Heart left ventricle (tissue), 13 donors: ENCODE data around the gene RHBDL2.

ENCODE experiments used
- POLR2A ChIP-seq, 2 donors: fragments of 450-650 bp; IDR thresholded peaks; one replicate each; pipeline ENCODE4 v1.6.1; 2017; ENCODE audit warnings: antibody characterized with exemption in 2 of 2, mild to moderate bottlenecking in 2 of 2, moderate library complexity in 2 of 2
- TF ChIP-seq, protein P1 (sequence below), 12 donors: fragments of 200-600 bp; sonication (generic) in 4 of 12; IDR thresholded peaks; one replicate each; pipeline versions ENCODE4 v1.5.0 to v1.8.0; 2018 to 2022; ENCODE audit warnings: antibody characterized with exemption in 12 of 12, mild to moderate bottlenecking in 5 of 12
- donor health status: ischemic (EF 13 %, LVEDD 7.1; RV severe dilation, severe dysfunction).
- donor health status: DM: no; HTN: yes; CAD: no.
- donor health status: DM: no; HTN: no; CAD: no.
- donor health status: ischemic (EF 25% LVEDD 6.9; RV normal size, moderate dysfunction).
- donor health status: ischemic (EF 25% LVEDD 5.7; RV mildly dilated, moderate dysfunction).
- donor health status: ischemic (EF 35%, LVEDD 5.7; RV mildly dilated, moderate dysfunction).
- donor health status: nonischemic (EF 11% LVEDD 7.7; RV severe dilation, severe dysfunction).
- donor health status: DM: yes; HTN: yes; CAD: no.
- donor health status: PGD.
- donor health status: ischemic (EF 29% LVEDD 5.4; RV normal size, mild dysfunction).
- donor health status: nonischemic (EF 23%, LVEDD 6.1; RV moderate dilation, normal function).

DNA sequence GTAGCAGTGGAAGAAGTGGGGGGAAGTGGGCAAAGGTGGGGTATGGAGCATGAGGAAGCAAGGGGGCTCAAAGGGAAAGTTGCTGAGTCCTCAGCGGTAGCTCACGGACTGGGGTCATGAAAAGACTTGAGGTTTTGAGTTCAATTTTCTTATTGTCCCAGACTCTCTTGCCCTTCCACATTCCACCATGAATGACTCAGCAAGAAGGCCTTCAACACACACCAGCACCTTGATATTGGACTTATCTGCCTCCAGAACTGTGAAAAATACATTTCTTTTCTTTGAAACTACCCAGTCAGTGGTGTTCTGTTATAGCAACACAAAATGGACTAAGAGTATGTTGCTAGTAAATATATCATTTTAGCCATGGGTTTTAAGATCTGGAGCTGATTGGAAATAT, 17.3 kb upstream of the RHBDL2 start:
- TF ChIP-seq, protein P1, sequence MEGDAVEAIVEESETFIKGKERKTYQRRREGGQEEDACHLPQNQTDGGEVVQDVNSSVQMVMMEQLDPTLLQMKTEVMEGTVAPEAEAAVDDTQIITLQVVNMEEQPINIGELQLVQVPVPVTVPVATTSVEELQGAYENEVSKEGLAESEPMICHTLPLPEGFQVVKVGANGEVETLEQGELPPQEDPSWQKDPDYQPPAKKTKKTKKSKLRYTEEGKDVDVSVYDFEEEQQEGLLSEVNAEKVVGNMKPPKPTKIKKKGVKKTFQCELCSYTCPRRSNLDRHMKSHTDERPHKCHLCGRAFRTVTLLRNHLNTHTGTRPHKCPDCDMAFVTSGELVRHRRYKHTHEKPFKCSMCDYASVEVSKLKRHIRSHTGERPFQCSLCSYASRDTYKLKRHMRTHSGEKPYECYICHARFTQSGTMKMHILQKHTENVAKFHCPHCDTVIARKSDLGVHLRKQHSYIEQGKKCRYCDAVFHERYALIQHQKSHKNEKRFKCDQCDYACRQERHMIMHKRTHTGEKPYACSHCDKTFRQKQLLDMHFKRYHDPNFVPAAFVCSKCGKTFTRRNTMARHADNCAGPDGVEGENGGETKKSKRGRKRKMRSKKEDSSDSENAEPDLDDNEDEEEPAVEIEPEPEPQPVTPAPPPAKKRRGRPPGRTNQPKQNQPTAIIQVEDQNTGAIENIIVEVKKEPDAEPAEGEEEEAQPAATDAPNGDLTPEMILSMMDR (IDR thresholded peaks at IDR 0.05) = no peak
- no peak for TF ChIP-seq POLR2A (IDR thresholded peaks at IDR 0.05)
